HG03571 (cell line): ENCODE data around the gene HHIPL1.

Experiments
- ATAC-seq: cut with Tn5 transposase; IDR thresholded peaks from one replicate; pipeline ENCODE4 v1.9.1; 2021; ENCODE audit not compliant: unreplicated experiment

Gene HHIPL1

GRCh38 chr14:99727096-99727870 is 82.4 kb downstream of the HHIPL1 start:
- ATAC-seq: no peak

GRCh38 chr14:99728231-99728920 is 83.4 kb downstream of the HHIPL1 start:
- no peak for ATAC-seq

- no peak for ATAC-seq
Observed at GRCh38 chr14:99728981-99729451, 84.1 kb downstream of the HHIPL1 start.
